Measurements from ENCODE around the gene PRH2. TPM values are rescaled to one million over a fixed set of nuclear protein-coding genes. Genes with fewer than 3 reads are reported as not detected.
A peak's percentile ranks its signal among the peaks of the same experiment; 100 is the strongest.

PRH2 gene
- total and polyA plus RNA-seq, 12 donors: not detected

- Histone ChIP-seq H3K27me3 (no peaks in the 10 kb centered on the region), H3K36me3 (no peaks in the 10 kb centered on the region), H3K4me1 (no peaks in the 10 kb centered on the region), H3K27ac (no peak overlapping the region), H3K9me3 (peaks cover 0 to 10% (median 0%) of the 10 kb centered on the region in 11 donors), H3K4me3 (no peak overlapping the region)
- intact Hi-C loops (cut with DNase I): no loop called here
- no peak for DNase-seq
- TF ChIP-seq CTCF (IDR thresholded peaks at IDR 0.05): no peak
- ATAC-seq: no peak
Measured at GRCh38 chr12:10941369-10941768, 12.3 kb downstream of the PRH2 start.

GRCh38 chr12:10941916-10942607, 13.0 kb downstream of the PRH2 start:
- Histone ChIP-seq H3K4me1 (no peaks in the 10 kb centered on the region), H3K36me3 (no peaks in the 10 kb centered on the region), H3K4me3 (no peak overlapping the region), H3K27ac (no peak overlapping the region), H3K9me3 (peaks cover 0 to 10% (median 0%) of the 10 kb centered on the region in 11 donors), H3K27me3 (no peaks in the 10 kb centered on the region)
- ATAC-seq (peak in 1 of 8 donors; percentile 24), DNase-seq (no peak)
- intact Hi-C loops (cut with DNase I): no loop called here
- TF ChIP-seq CTCF (IDR thresholded peaks at IDR 0.05): no peak
- 66 to 86% methylated on average over 4 of the region's 4 CpGs for WGBS, 2 donors

DNA sequence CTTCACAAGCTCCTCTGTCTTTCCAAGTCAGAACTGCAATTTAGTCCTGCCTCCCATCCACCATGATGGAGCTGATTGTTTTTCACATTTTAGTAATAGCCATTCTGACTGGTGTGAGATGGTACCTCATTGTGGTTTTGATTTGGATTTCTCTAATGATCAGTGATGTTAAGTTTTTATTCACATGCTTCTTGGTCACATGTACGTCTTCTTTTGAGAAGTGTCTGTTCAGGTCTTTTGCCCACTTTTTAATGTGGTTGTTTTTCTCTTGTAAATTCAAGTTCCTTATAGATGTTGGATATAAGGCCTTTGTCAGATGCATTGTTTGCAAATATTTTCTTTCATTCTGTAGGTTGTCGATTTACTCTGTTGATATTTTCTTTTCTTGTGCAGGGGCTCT, 14.1 kb downstream of the PRH2 start:
- intact Hi-C loops (cut with DNase I): no loop called here

DNA sequence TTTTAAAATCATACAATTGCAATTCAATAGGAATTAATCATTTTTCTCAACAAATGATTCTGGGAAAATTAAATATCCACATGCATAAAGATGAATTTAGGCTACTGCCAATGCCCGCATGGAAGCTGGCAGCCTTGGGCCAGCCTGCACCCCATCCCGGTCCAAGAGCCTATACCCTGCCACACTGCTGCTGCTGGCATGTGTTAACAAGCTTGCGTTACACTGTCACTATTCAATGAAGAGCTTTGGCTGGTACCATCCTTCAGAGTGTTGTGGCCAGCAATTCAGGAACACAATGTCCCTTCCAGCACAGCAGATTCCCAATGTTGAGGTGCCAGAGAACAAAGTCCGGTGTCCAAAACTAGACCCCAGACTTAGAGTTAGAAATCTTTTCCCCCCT, 23.6 kb downstream of the PRH2 start:
- DNase-seq (peak; percentile 11 to 23), ATAC-seq (peak in 7 of 8 donors; percentile 71 to 100 (median 87))
- Histone ChIP-seq H3K27ac (no peak overlapping the region), H3K4me1 (peaks cover 0 to 4% (median 0%) of the 10 kb centered on the region in 9 donors), H3K9me3 (peaks cover 0 to 35% (median 3%) of the 10 kb centered on the region in 11 donors), H3K36me3 (peaks cover 0 to 4% (median 0%) of the 10 kb centered on the region in 9 donors), H3K4me3 (no peak overlapping the region), H3K27me3 (no peaks in the 10 kb centered on the region)
- WGBS, 2 donors: 65 to 67% methylated on average over 4 of the region's 4 CpGs
- no peak for TF ChIP-seq CTCF (IDR thresholded peaks at IDR 0.05)
- intact Hi-C loops (cut with DNase I): loop anchor here in 3 of 10 donors (10.0 kb wide), 2 partner anchors 222 to 252 kb away; partner anchors contain the start of gene SMIM10L1 (in 2 of the 3)

More for the DNA sequence above, 14.1 kb downstream of the PRH2 start:
- 96 to 99% methylated on average over 2 of the region's 2 CpGs for WGBS, 2 donors
- Histone ChIP-seq H3K4me1 (no peaks in the 10 kb centered on the region), H3K27ac (no peak overlapping the region), H3K27me3 (no peaks in the 10 kb centered on the region), H3K36me3 (no peaks in the 10 kb centered on the region), H3K4me3 (no peak overlapping the region), H3K9me3 (peaks cover 0 to 19% (median 0%) of the 10 kb centered on the region in 11 donors)
- no peak for TF ChIP-seq CTCF (IDR thresholded peaks at IDR 0.05)
- ATAC-seq (no peak), DNase-seq (no peak)
